SK-N-MC (cell line): ENCODE data around the gene TTPAL.

Experiments
- DNase-seq: peaks from one replicate; pipeline ENCODE4 v3.0.0-alpha.2; 2011; ENCODE audit warnings: low read depth, low spot score
- H3K27ac ChIP-seq: fragments of 200-600 bp; sonication (generic); 2 replicates; pipeline ENCODE4 v1.5.1; 2016; ENCODE audit warnings: mixed run types
- H3K36me3 ChIP-seq: fragments of 200-600 bp; sonication (generic); 2 replicates; pipeline ENCODE4 v1.6.1; 2017; ENCODE audit warnings: antibody characterized with exemption, low read length, mixed read lengths; ENCODE audit not compliant: insufficient read depth
- H3K4me3 ChIP-seq: fragments of 200-600 bp; sonication (generic); 2 replicates; pipeline ENCODE4 v1.5.1; 2016
- H3K9ac ChIP-seq: fragments of 200-600 bp; sonication (generic); 2 replicates; pipeline ENCODE4 v1.8.0; 2017; ENCODE audit warnings: mixed run types, mixed read lengths; ENCODE audit not compliant: insufficient read length
- H3K9me3 ChIP-seq: fragments of 200-600 bp; sonication (generic); 2 replicates; pipeline ENCODE4 v1.6.1; 2017; ENCODE audit warnings: low read depth, mild to moderate bottlenecking, antibody characterized with exemption, low read length, moderate library complexity, mixed read lengths
- EZH2 ChIP-seq: fragments of 200-600 bp; sonication (generic); IDR thresholded peaks from one replicate; pipeline ENCODE4 v1.6.1; 2017; ENCODE audit warnings: antibody characterized with exemption
- FOXP2 ChIP-seq: optimal IDR thresholded peaks from 2 replicates; pipeline ENCODE3; 2011; ENCODE audit warnings: mild to moderate bottlenecking, moderate library complexity; ENCODE audit not compliant: insufficient read depth; ENCODE audit errors: extremely low read length, control extremely low read depth
- POLR2AphosphoS5 ChIP-seq: IDR thresholded peaks from 2 replicates; pipeline ENCODE4 v1.6.1; 2012; ENCODE audit warnings: mild to moderate bottlenecking, low read depth, low read length, borderline replicate concordance

Gene TTPAL

GRCh38 chr20:44532259-44532980 lies 56.7 kb downstream of the TTPAL start:
- peak overlapping the region; percentile 84 for H3K9ac ChIP-seq
- H3K4me3 ChIP-seq: peak overlapping the region; percentile 84
- no peaks in the 10 kb centered on the region for H3K36me3 ChIP-seq
- DNase-seq: no peak
- H3K27ac ChIP-seq: no peak overlapping the region
- TF ChIP-seq POLR2AphosphoS5 (no peak), EZH2 (no peak), FOXP2 (no peak)
- H3K9me3 ChIP-seq: no peaks in the 10 kb centered on the region

GRCh38 chr20:44532981-44533331 lies 57.3 kb downstream of the TTPAL start:
- TF ChIP-seq POLR2AphosphoS5 (no peak), EZH2 (no peak), FOXP2 (no peak)
- Histone ChIP-seq H3K36me3 (no peaks in the 10 kb centered on the region), H3K27ac (no peak overlapping the region), H3K9ac (no peak overlapping the region), H3K9me3 (no peaks in the 10 kb centered on the region), H3K4me3 (peak overlapping the region; percentile 84; the same call in 1 of the 2 replicates)
- no peak for DNase-seq

- Histone ChIP-seq H3K9me3 (no peaks in the 10 kb centered on the region), H3K4me3 (no peak overlapping the region), H3K9ac (no peak overlapping the region), H3K36me3 (no peaks in the 10 kb centered on the region), H3K27ac (no peak overlapping the region)
- TF ChIP-seq POLR2AphosphoS5: no peak
- no peak for TF ChIP-seq EZH2
- no peak for TF ChIP-seq FOXP2
- DNase-seq: no peak
Observed at GRCh38 chr20:44533928-44534327, 58.3 kb downstream of the TTPAL start.

- H3K4me3 ChIP-seq: no peak overlapping the region
- no peak overlapping the region for H3K9ac ChIP-seq
- no peak overlapping the region for H3K27ac ChIP-seq
- H3K9me3 ChIP-seq: no peaks in the 10 kb centered on the region
- no peaks in the 10 kb centered on the region for H3K36me3 ChIP-seq
- no peak for DNase-seq
- no peak for TF ChIP-seq EZH2
- no peak for TF ChIP-seq POLR2AphosphoS5
- no peak for TF ChIP-seq FOXP2
Observed at GRCh38 chr20:44536175-44536574, 60.5 kb downstream of the TTPAL start.

GRCh38 chr20:44537993-44538392 lies 62.3 kb downstream of the TTPAL start:
- Histone ChIP-seq H3K36me3 (no peaks in the 10 kb centered on the region), H3K27ac (no peak overlapping the region), H3K4me3 (no peak overlapping the region), H3K9me3 (no peaks in the 10 kb centered on the region), H3K9ac (no peak overlapping the region)
- DNase-seq: no peak
- TF ChIP-seq FOXP2 (no peak), POLR2AphosphoS5 (no peak), EZH2 (no peak)

- TF ChIP-seq FOXP2 (no peak), EZH2 (no peak), POLR2AphosphoS5 (no peak)
- no peaks in the 10 kb centered on the region for H3K36me3 ChIP-seq
- H3K9ac ChIP-seq: no peak overlapping the region
- no peak overlapping the region for H3K27ac ChIP-seq
- H3K4me3 ChIP-seq: no peak overlapping the region
- DNase-seq: no peak
- no peaks in the 10 kb centered on the region for H3K9me3 ChIP-seq
Observed at GRCh38 chr20:44540834-44541233, 65.2 kb downstream of the TTPAL start.

GRCh38 chr20:44541992-44542391 lies 66.3 kb downstream of the TTPAL start:
- no peaks in the 10 kb centered on the region for H3K9me3 ChIP-seq
- DNase-seq: no peak
- no peak for TF ChIP-seq FOXP2
- TF ChIP-seq EZH2: no peak
- no peak for TF ChIP-seq POLR2AphosphoS5
- no peaks in the 10 kb centered on the region for H3K36me3 ChIP-seq
- H3K27ac ChIP-seq: no peak overlapping the region
- no peak overlapping the region for H3K4me3 ChIP-seq
- no peak overlapping the region for H3K9ac ChIP-seq

- Histone ChIP-seq H3K9me3 (no peaks in the 10 kb centered on the region), H3K9ac (no peak overlapping the region), H3K4me3 (no peak overlapping the region), H3K27ac (no peak overlapping the region), H3K36me3 (no peaks in the 10 kb centered on the region)
- no peak for DNase-seq
- no peak for TF ChIP-seq POLR2AphosphoS5
- no peak for TF ChIP-seq FOXP2
- TF ChIP-seq EZH2: no peak
Observed at GRCh38 chr20:44542890-44543289, 67.2 kb downstream of the TTPAL start.

- TF ChIP-seq EZH2 (no peak), FOXP2 (no peak), POLR2AphosphoS5 (no peak)
- no peak for DNase-seq
- no peaks in the 10 kb centered on the region for H3K9me3 ChIP-seq
- no peak overlapping the region for H3K9ac ChIP-seq
- H3K27ac ChIP-seq: no peak overlapping the region
- no peak overlapping the region for H3K4me3 ChIP-seq
- no peaks in the 10 kb centered on the region for H3K36me3 ChIP-seq
Observed at GRCh38 chr20:44543358-44543757, 67.7 kb downstream of the TTPAL start.
